ENCODE data around the gene PCSK6.
"Not testable (repeated sequence)": the region's sequence is repeated elsewhere in the genome, so short reads cannot be mapped to it uniquely, and the experiment has no call there.

GRCh38 chr15:101402883-101403282 is 86.6 kb downstream of the PCSK6 start:
- TF ChIP-seq CTCF, EP300 (IDR thresholded peaks at IDR 0.05): not testable (repeated sequence)

Measured in gastroesophageal sphincter (tissue), 3 donors.